Measurements from ENCODE around the gene GDI2. TPM values are rescaled to one million over a fixed set of nuclear protein-coding genes. Genes with fewer than 3 reads are reported as not detected.
"Not testable (repeated sequence)": the region's sequence is repeated elsewhere in the genome, so short reads cannot be mapped to it uniquely, and the experiment has no call there.

Gene GDI2
- total RNA-seq, 2 donors from 2014 or later: 186 to 218 TPM

DNA sequence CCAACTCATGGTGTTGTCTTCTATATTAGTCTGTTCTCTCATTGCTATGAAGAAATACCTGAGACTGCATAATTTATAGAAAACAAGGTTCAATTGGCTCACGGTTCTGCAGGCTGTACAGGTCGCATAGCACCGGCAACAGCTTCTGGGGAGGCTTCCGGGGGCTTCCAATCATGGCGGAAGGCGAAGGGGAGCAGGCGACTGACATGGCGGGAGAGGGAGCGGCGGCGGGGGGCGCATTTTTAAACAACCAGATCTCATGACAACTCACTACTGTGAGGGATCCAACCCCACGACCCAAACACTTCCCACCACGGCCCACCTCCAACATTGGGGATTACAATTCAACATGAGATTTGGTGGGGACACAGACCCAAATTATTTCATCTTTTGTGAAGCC is 28.7 kb upstream of the GDI2 start:
- Histone ChIP-seq H3K27me3 (replicated peaks; ENCODE audit: insufficient read depth) (no peaks in the 10 kb centered on the region), H3K36me3 (no peaks in the 10 kb centered on the region), H3K9me3 (no peaks in the 10 kb centered on the region), H3K27ac (no peak overlapping the region), H3K4me3 (no peak overlapping the region), H3K4me1 (replicated peaks) (no peaks in the 10 kb centered on the region)
- TF ChIP-seq POLR2A (IDR thresholded peaks at IDR 0.05) (no peak), POLR2AphosphoS5 (IDR thresholded peaks at IDR 0.05) (no peak)
- TF ChIP-seq, protein P1, sequence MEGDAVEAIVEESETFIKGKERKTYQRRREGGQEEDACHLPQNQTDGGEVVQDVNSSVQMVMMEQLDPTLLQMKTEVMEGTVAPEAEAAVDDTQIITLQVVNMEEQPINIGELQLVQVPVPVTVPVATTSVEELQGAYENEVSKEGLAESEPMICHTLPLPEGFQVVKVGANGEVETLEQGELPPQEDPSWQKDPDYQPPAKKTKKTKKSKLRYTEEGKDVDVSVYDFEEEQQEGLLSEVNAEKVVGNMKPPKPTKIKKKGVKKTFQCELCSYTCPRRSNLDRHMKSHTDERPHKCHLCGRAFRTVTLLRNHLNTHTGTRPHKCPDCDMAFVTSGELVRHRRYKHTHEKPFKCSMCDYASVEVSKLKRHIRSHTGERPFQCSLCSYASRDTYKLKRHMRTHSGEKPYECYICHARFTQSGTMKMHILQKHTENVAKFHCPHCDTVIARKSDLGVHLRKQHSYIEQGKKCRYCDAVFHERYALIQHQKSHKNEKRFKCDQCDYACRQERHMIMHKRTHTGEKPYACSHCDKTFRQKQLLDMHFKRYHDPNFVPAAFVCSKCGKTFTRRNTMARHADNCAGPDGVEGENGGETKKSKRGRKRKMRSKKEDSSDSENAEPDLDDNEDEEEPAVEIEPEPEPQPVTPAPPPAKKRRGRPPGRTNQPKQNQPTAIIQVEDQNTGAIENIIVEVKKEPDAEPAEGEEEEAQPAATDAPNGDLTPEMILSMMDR (IDR thresholded peaks at IDR 0.05): no peak
- no peak for DNase-seq (ENCODE audit: low spot score)
- intact Hi-C loops (cut with DNase I): no loop called here
- 94% methylated on average over 14 of the region's 14 CpGs for WGBS

DNA sequence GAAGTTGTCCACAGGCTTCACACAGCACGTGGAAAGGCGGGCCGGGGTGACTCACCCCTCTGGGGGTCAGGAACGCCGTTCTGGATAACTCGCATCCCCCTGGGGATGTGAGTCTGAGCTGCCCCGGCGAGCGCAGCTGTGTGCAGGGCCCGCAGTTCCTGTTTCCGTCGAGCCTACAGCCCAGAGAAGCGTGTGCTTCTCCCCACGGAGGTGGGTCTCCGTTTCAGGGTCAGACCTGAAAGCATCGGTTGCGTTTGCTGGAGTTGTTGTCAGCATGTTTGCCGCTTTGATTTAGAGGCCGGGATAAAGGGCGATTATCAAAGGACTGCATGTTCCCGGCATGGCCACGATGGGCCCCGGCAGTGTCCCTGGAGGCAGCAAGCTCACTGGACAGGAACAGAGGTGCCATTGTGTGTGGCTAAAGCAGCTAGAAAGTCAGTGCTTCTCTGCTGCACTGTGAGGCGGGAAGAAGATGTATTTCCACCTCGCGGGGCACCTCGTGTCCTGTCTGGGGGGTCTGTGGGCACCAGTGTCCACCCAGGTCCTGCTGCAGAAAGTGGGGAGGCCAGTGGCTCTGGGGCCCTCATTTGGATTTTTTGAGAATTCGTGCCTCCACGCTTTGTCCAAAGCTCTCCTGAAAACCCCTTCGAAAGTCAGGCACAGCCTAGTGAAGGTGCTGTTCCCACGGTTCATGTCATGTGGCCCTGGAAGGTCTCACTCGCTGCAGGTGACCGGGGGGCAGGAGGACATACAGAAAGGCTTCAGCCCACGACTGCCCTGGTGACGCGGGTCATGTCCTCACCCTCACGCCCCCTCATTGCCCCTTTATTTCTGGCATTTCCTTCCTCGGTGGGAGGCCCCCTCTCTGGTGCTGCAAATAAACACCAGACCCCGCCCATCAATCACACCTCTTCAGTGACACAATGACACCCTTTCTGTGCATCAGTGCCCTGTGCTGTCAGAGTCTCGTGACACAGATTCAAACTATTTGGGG is 27.4 kb upstream of the GDI2 start:
- Histone ChIP-seq H3K9me3 (no peaks in the 10 kb centered on the region), H3K27ac (no peak overlapping the region), H3K4me3 (no peak overlapping the region), H3K36me3 (no peaks in the 10 kb centered on the region), H3K4me1 (replicated peaks) (no peaks in the 10 kb centered on the region), H3K27me3 (replicated peaks; ENCODE audit: insufficient read depth) (no peaks in the 10 kb centered on the region)
- intact Hi-C loops (cut with DNase I): no loop called here
- TF ChIP-seq, protein P1 (IDR thresholded peaks at IDR 0.05): no peak
- TF ChIP-seq POLR2A (IDR thresholded peaks at IDR 0.05) (no peak), POLR2AphosphoS5 (IDR thresholded peaks at IDR 0.05) (no peak)
- 54% methylated on average over 40 of the region's 40 CpGs for WGBS
- no peak for DNase-seq (ENCODE audit: low spot score)

DNA sequence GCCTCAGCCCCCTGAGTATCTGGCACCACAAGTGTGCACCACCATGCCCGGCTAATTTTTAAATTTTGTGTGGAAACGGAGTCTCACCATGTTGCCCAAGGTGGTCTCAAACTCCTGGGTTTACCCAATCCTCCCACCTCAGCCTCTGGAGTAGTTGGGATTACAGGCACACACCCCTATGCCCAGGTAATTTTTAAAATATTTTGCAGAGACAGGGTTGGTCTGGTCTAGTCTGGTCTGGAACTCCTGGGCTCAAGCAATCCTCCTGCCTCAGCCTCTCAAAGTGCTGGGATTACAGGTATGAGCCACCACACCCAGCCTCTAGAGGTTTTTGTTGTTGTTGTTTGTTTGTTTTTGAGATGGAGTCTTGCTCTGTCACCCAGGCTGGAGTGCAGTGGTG is 22.9 kb upstream of the GDI2 start:
- H3K9me3 ChIP-seq; intact Hi-C loops (cut with DNase I); DNase-seq (ENCODE audit: low spot score); H3K27me3 ChIP-seq (replicated peaks; ENCODE audit: insufficient read depth); H3K36me3 ChIP-seq; H3K4me3 ChIP-seq; H3K4me1 ChIP-seq (replicated peaks); H3K27ac ChIP-seq: not testable (repeated sequence)
- 92% methylated on average over 2 of the region's 2 CpGs for WGBS

DNA sequence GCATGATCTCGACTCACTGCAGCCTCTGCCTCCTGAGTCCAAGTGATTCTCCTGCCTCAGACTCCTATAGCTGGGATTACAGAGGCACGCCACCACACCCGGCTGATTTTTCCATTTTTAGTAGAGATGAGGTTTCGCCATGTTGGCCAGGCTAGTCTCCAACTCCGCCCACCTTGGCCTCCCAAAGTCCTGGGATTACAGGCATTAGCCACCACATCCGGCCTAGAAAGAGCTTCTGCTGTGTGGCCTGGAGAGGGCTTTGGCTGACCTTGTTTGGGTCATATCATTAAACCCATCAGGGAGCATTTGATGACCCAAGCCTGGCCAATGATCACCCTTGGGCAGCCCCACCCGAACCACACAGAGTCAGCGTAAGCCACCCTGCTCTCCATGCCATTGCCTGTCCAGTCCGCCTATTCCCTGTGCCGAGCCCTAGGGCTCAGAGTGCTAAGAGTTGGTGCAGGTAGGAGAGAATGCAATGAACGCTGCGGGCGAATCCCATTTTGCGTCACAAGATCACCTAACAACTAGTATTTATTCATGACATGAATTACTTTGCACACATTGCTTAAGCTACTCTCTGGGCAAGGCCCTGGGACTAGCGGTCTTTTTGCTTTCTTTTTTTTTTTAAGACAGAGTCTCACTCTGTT is 22.3 kb upstream of the GDI2 start:
- H3K4me1 ChIP-seq (replicated peaks): peaks cover 2% of the 10 kb centered on the region
- WGBS: 96% methylated on average over 15 of the region's 15 CpGs
- H3K4me3 ChIP-seq: no peak overlapping the region
- H3K27me3 ChIP-seq (replicated peaks; ENCODE audit: insufficient read depth): no peaks in the 10 kb centered on the region
- H3K36me3 ChIP-seq: no peaks in the 10 kb centered on the region
- DNase-seq (ENCODE audit: low spot score): no peak
- TF ChIP-seq, protein P1 (IDR thresholded peaks at IDR 0.05): no peak
- TF ChIP-seq POLR2AphosphoS5 (IDR thresholded peaks at IDR 0.05) (no peak), POLR2A (IDR thresholded peaks at IDR 0.05) (no peak)
- intact Hi-C loops (cut with DNase I): no loop called here
- no peaks in the 10 kb centered on the region for H3K9me3 ChIP-seq
- H3K27ac ChIP-seq: no peak overlapping the region

DNA sequence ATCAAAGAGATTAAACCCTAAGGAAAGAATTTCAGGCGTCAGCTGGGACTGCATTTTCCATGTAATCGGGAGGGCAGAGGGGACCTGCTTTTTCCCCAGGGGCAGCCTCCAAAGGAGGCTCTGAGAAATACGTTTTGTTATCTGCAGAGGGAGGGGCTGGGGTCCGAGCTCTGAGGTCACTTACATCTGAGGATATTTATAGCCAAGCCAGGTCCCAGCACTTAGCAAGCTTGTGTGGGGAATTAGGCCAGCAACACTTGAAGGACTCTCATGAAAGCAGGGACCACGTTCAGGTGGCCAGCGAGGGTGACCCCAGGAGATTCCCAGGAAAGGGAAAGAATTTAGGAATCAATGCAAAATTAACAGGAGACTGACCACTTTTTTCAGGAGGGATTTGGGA is 20.6 kb upstream of the GDI2 start:
- H3K36me3 ChIP-seq: no peaks in the 10 kb centered on the region
- H3K27ac ChIP-seq: no peak overlapping the region
- H3K9me3 ChIP-seq: no peaks in the 10 kb centered on the region
- no peak for TF ChIP-seq POLR2A (IDR thresholded peaks at IDR 0.05)
- no peak for TF ChIP-seq POLR2AphosphoS5 (IDR thresholded peaks at IDR 0.05)
- TF ChIP-seq, protein P1 (IDR thresholded peaks at IDR 0.05): no peak
- H3K4me1 ChIP-seq (replicated peaks): peaks cover 2% of the 10 kb centered on the region
- no peak overlapping the region for H3K4me3 ChIP-seq
- H3K27me3 ChIP-seq (replicated peaks; ENCODE audit: insufficient read depth): no peaks in the 10 kb centered on the region
- 60% methylated on average over 6 of the region's 6 CpGs for WGBS
- no peak for DNase-seq (ENCODE audit: low spot score)
- intact Hi-C loops (cut with DNase I): no loop called here

Data from prostate gland (tissue), 2 donors.